ENCODE data around the gene KLK11.

The KLK11 gene

GRCh38 chr19:51027126-51027806 is 850 bp upstream of the KLK11 start:
- DNase-seq, result no peak

GRCh38 chr19:51025809-51026553 is 435 bp downstream of the KLK11 start:
- no peak for DNase-seq

GRCh38 chr19:51025401-51025800 is 1.0 kb downstream of the KLK11 start:
- no peak for DNase-seq

GRCh38 chr19:51024924-51025323 is 1.5 kb downstream of the KLK11 start:
- no peak for DNase-seq

- no peak for DNase-seq
Measured at GRCh38 chr19:51023946-51024345, 2.5 kb downstream of the KLK11 start.

- DNase-seq, result no peak
Measured at GRCh38 chr19:51022526-51022925, 3.9 kb downstream of the KLK11 start.

- DNase-seq, result peak; percentile 10
Measured at GRCh38 chr19:51020988-51021651, 5.3 kb downstream of the KLK11 start.

- no peak for DNase-seq
Measured at GRCh38 chr19:51019544-51019925, 6.9 kb downstream of the KLK11 start, which contains the start of gene KLK10. TSS of gene KLK10 (minus strand) at chr19:51019709. CDS start at chr19:51019130, 579 bp downstream.

GRCh38 chr19:51018745-51019543 is 7.5 kb downstream of the KLK11 start:
- DNase-seq, result no peak

- DNase-seq, result peak; percentile 9
Measured at GRCh38 chr19:51016798-51017683, 9.4 kb downstream of the KLK11 start.

GRCh38 chr19:51015691-51016267 is 10.6 kb downstream of the KLK11 start:
- no peak for DNase-seq

- DNase-seq, result no peak
Measured at GRCh38 chr19:51014242-51014641, 12.2 kb downstream of the KLK11 start.

- no peak for DNase-seq
Measured at GRCh38 chr19:51012661-51013190, 13.7 kb downstream of the KLK11 start.

GRCh38 chr19:51010066-51010795 is 16.2 kb downstream of the KLK11 start:
- DNase-seq, result no peak

- no peak for DNase-seq
Measured at GRCh38 chr19:51009061-51009891, 17.1 kb downstream of the KLK11 start.

- DNase-seq, result no peak
Measured at GRCh38 chr19:51007488-51007887, 18.9 kb downstream of the KLK11 start.

- DNase-seq, result no peak
Measured at GRCh38 chr19:51006406-51006805, 20.0 kb downstream of the KLK11 start.

- DNase-seq, result no peak
Measured at GRCh38 chr19:51005248-51005647, 21.2 kb downstream of the KLK11 start.

GRCh38 chr19:51003316-51003715 is 23.1 kb downstream of the KLK11 start:
- no peak for DNase-seq

Data from activated CD4-positive, alpha-beta T cell treated with anti-CD3 and anti-CD28 coated beads, Interleukin-2, amount 50 U/mL, for 16 hours (primary cell).